Measurements from ENCODE around the gene CIDEA.

CIDEA gene

DNA sequence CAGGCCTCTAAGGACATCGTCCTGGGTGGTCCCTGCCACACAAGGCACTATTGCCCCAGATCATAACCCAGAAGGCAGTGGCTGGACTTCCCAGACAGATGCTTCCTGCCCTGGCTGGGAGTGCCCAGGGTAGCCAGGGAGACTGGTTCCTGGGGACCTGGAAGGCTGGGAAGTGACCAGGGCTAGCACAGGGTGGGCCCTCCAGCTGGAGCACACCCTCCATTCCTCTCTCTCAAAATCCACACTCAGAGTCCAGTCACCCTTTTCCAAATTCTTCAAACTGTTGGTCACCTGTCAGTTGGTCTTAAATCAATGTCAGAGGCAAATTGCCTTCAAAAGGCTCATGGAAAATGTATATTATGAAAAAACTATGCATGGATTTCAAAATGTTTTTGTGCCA, 42.3 kb downstream of the CIDEA start:
- no peak for DNase-seq (ENCODE audit: low read depth in 3 of 3)

DNA sequence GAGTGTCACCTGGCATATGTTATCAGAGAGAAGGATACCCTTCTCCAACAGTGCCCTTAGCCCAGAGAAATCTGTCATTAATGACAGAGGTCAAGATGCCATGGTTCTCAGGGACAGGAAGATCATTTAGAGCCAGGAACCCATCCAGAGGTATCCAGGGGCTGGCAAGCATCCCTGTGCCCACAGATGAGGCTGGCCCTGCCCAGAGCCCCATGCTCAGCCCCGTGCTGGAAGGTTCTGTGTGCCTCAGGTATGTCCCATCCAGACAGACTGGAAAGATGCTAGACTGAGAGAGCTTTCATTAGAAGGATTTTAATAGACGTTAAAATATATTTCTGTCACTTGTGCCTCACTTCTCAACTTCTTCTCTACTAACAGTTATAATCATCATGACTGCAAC, 45.7 kb downstream of the CIDEA start:
- DNase-seq (ENCODE audit: low read depth in 3 of 3), result no peak

DNA sequence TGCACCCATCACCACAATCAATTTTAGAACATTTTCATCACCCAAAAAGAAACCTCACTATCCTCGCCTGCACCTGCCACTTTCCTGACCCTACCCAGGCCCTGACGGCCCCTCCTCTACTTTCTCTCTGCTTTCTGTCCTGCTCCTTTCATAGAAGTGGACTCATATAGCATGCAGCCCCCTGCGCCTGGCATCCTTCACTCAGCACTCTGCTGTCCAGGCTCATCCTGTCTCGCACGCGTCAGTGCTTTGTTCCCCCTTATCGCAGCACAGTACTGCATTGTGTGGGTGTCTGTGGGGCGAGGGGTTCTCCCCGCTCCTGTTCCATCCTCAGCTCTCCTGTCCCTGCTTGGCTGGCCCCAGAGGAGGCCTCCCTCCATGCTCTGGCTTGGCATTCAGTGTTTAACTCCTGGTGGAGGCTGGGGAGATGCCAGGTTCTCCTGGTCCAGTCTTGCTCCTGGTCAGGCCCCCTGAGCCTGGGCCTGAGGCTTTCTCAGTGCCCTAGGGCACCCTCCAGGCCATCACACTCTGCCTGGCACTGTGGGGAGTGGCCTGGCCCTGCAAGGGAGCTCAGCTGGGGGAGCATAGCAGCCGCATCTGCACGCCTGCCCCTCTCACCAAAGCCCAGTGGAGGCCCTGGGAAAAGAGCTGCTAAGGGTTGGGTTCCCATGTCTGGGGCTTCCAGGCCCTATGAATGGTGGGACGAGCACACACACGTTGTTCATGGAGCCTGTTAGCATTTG, 47.3 kb downstream of the CIDEA start:
- DNase-seq (ENCODE audit: low read depth in 3 of 3), result no peak

DNA sequence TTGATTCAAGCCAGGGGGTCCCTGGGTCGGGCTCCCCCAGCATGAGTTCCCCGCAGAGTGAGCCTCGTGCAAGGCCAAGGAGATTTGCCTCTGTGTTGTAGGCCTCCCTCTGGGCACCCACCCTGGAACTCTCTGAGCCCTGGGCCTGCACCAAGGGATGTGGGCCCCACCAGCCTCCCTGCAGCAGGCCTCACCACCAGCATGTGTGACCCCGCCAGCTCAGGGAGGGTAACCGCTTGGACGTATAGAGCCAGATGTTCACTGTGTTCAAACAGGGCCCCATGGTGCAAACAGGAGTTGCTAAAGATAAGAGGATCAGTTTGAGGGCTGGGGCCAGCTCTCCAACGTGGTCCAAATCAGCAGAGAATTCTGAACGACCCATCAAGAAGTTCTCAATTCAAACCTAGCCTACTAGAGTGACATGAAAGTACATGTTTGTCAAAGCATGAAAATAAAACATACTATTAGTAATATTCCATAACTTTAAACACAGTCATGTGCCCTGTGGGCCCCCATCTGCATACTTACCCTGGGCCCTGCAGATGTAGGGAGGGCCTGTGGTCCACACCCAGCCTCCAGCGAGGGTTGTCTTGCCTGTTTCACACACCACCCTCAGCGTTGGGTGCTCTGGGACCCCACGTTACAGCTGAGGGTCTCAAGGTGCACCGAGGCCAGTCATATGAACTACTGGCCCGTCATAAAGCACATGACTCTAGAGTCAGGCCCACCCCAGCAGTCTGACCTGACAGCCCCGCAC, 48.4 kb downstream of the CIDEA start:
- no peak for DNase-seq (ENCODE audit: low read depth in 3 of 3)

DNA sequence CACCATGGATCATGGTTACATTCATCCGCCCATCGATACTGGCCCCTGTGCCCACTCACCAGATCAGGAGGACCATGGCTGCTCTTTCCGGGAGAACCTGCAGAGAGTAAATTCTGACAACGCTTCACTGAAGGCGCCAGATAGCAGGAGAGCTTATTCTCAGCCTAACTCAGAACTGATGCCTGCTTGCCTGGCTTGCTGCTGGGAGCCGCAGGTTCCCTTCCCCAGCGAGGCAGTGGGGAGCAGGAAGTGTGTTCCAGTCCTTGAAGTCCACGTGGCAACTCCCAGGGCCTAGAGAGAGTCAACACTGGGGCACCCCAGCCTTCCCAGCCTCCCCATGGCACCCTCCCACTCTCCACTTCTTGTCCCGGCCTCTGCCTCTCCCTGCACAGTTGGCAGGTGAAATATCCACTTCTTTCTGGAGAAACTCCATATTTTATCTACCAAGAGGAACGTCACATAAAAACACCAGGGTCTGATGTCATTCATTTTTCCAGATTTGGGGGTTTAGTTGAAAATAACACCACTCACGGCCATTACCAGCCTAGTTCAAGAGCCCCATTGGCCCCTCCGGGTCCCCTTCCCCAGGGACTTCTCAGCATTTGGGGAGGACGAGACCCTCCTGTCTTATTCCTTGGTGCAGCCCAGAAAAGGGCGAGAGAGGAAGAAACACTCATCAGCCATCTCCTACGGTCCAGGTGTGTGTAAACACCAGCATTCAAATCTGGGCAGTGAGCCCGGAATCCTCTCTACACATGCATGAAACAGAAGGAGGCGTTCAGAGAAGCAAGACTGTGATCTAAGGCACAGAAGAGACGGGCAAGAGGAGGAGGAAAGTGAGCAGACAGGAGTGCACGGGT, 50.4 kb downstream of the CIDEA start:
- no peak for DNase-seq (ENCODE audit: low read depth in 3 of 3)

DNA sequence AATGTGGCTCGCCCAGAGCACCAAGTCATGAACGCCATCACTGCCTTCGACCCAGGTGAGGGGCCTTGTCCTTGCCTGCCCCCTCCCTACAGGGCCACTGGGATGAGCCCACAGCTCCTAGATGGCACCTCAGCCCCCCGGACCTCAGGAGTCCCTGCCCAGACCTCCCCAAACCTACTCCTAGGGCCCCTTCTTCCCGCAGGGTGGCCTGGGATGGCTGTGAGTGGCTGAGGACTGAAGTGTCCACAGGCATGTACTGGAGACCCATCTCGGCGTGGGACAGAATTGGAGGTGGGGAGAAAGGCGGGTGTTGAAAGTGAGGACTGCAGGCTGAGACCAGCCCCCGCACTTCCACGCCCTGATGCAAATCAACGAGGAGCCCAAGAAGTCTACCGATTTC, 51.0 kb downstream of the CIDEA start:
- DNase-seq (ENCODE audit: low read depth in 3 of 3), result no peak

DNA sequence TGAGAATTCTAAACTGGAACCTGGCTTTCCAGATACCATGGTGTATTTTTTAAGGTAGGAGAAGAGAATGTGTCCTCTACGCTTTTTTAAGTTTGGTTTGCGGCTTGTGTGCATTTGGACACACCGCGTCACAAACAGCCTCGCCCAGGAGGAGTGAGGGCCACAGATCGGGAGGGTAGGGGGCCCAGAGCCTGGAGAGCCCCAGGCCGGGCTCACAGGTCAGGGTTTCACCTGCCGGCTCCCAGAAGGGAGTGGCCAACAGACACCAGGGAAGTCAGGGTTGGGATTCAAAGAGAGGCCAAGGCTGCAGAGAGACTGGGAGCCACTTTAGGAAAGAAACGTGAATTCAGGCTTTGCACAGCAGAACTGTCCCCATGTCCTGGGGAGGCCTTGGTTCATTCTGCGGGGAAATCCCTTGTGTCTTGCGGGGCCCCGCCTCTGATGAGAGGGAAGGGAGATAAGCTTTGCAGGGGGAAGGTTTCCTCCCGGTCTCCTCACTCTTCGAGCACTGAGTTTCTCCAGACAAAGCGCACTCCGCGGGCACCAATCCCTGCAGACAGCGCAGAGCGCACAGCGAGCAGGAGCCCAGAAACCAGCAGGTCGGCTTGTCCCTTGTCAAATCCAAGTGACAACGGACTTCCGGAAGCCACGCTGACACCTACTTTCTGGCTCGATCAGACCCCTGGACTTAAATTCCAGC, 51.9 kb downstream of the CIDEA start:
- no peak for DNase-seq (ENCODE audit: low read depth in 3 of 3)

DNA sequence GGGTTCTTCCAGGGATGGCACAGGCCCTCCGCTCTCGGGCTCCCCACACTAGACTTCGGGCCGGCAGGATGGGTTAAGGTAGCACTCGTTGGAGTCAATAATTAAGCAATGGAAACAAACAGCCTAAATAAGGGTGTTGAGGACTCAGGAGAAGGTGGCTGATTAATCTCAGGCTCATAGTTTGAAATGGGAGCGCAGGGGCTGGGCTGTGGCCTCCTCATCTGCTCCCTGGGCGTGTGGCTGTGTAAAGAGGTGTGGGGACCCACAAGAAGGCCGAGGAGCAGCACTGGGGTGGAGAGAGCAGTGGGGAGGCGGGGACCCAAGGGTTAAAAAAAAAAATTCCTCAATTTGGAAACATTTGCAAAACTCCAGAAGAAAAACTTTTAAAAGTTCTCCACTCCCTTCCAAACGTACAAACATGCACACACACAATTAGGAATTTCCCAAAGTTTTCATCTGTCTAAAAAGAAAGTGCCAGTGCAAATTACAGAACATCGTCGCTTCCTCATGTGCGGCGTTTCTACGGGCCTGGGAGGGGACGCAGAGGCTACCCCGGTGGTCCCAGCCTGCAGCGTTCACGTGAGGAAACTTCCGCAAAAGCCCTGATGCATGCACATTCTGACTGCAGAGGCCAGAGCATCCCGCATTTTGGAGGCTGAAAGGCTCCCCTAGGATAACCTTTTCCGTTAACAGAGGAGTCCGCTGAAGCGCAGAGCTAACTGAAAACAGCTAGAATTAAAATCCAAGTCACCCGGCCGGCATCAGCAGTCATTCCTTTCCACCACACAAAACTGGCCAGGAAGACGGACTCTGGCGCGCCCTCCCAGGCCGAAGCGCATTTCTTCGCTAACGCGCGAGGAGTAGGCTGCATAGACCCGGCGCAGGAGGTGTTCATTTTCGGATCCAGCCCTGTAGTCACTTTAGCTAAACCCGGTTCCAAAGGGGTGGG, 52.9 kb downstream of the CIDEA start:
- DNase-seq (ENCODE audit: low read depth in 3 of 3), result no peak

DNA sequence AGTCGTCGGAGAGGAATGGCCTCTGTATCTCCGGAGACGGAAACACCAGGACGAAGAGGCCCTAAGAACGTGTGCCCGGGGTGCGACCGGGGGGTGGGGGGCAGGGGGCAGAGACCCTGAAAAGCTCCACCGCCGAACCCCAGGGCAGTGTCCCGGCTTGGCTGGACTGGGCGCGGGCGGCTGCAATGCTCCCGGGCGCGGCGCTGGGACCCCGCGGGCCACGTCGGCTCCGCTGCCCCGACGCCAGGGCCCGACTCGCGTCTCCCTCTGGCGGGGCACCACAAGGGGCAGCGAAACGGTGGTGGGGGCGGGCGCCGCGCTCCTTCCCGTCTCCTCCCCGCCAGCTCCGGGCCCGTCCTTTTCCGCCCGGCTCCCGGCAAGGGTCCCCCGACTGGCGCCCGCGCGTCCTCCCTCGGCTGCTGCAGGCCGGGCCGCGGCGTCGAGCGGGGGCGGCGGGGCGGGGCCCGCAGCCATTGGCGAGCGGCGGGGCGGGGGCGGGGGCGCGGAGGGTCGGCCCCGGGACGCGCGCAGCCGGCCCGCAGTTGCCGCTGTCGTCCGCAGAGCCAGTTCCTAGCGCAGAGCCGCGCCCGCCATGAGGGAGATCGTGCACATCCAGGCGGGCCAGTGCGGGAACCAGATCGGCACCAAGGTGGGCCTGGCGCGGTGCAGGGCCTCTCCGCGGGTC, 53.7 kb downstream of the CIDEA start, which contains the start of gene TUBB6:
Gene TUBB6 (plus strand): TSS at position 541 of the 685 bp plus-strand sequence. CDS start 52 bp downstream, at position 593.
- DNase-seq (ENCODE audit: low read depth in 3 of 3), result peak in 1 of 3 experiments; percentile 32

DNA sequence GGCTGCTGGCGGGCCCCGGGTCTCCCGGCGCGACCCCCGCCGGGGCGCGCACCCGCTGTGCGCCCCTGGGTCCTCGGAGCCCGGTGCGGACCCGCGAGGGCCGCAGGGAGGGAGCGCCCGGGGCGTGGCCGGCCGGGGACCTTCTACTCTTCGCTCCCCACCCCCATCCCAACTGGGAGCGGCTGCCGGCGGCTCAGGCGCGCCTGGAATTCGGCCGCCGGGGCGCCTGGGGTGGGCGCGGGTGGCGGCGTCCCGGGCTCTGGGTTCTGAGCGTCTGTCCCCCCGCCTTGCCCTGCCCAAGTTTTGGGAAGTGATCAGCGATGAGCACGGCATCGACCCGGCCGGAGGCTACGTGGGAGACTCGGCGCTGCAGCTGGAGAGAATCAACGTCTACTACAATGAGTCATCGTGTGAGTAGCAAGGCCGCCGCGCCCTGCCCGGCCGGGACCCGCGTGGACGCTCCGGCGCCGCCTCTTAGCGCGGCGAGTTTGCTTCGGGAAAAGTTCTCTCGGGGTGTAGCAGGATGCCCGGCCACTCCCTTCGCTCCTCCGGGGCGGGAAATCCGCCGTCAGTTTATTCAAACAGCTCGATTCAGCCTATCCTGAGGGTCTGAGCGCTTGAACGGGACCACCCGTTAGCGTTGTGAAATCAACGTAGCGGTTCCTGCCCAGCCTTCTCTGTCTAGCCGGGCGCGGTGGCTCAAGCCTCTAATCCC, 54.4 kb downstream of the CIDEA start:
- no peak for DNase-seq (ENCODE audit: low read depth in 3 of 3)

DNA sequence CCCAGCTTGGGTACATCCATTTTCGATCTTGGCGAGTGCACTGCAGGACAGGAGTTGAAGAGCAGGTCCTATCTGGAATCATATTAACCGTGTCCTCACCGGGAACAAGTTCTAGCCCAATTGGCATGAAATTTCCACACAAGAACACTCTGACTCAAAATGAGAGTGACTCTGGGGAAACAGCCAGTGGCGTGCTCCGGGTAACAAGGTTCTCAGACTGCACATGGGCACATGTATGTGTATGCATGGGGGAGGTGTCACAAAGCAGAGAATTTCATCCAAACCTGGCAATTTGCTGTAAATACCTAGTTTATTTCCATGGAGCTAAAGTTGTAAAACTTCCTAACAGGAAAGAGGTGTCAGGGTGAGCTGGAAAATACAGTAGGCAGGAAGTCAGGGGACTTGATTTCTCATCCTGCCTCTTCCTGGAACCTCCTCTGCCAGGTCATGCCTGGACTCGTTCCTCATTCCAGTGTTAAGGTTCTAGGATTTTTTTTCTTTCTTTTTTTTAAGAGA, 55.6 kb downstream of the CIDEA start:
- DNase-seq (ENCODE audit: low read depth in 3 of 3), result no peak

DNA sequence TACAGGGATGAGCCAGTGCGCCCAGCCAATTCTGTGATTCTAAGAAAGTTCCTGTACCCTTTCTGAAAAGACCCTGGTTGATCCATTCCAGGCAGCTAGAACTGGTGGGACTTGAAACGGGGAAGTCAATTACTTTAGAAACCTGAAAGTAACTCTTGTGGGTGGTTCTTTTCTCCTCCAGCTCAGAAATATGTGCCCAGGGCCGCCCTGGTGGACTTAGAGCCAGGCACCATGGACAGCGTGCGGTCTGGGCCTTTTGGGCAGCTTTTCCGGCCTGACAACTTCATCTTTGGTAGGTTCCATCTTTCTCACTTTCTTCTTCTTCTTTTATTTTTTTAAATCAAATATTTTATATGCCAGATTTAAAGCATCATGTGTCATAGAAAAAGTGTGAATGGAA, 56.6 kb downstream of the CIDEA start:
- DNase-seq (ENCODE audit: low read depth in 3 of 3), result no peak

DNA sequence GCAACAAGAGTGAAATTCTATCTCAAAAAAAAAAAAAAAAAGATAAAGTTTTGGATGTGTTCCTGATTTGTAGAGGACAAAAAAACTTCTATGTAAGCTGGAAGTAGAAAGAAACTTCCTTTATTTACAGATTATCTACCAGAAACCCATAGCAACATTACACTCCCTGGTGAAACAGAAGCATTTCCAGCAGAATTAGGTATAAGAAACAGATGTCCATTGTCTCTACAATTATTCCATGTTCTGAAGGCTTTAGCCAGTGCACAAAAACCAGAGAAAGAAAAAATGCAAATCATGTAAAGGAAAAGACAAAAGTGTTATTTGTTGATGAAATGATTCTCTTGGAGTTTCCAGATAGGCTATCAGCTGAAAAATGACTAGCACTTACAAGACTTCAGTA, 58.8 kb downstream of the CIDEA start:
- no peak for DNase-seq (ENCODE audit: low read depth in 3 of 3)

DNA sequence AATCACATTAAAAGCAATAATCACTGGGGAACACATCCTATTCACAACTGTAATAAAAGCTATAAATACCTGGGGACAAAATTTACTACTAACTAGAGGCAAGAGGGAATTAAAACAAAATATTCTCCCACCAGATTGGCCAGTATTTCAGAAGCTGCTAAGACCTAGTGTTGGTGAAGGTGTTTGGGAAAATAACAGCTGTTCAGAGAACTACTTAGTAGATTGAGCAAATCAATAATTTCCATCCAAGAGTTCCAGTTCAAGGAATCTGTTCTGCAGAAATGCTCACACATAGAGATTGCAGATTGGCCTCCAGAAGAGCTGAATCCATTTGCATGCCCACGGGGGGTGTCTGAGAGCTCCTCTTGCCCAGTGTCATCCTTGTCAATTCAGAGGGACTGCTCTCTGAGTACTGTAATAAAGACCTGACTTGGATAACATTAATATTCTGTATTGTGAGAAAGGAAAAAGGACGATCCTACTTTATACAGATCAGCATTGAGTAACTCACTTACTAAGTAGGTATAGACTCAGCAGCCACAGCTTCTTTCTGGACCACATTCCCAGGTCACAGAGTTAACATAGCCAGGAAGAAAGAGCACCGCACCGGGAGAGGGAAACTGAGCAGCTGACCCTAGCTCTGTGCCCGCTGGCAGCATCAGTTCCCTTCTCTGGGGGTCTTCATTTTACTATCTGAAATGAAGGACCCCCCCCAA, 59.5 kb downstream of the CIDEA start:
- no peak for DNase-seq (ENCODE audit: low read depth in 3 of 3)

DNA sequence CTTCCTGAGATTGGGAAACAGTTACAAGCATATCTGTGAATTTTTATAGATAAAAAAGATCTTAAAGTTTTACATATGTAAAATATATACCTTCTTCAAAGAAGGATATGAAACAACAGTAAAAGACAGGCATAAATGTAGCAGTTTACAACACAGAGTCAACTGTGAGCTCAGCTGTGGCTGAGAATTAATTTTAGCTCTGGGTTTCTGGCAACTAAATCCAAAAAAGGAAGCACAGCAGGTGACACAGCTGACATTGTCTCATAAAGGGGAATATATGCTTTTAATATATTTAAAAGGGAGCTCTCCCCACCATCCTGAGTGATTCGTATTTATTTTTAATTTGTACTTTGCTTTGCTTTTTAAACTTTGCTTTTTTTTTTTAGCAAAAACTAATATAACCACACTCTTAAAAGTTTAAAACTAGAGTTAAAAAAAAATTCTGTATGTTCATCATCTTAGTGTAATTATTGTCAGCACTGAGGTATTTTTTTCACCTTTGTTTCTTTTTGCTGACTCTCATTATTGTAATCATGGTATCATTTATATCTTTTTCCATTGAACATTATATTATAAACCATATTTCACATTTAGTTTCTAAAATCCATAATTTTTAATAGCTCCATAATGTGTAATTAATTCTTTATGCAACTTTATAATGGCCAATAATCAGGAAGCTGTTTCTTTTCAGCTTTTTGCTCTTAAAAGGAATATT, 60.6 kb downstream of the CIDEA start:
- no peak for DNase-seq (ENCODE audit: low read depth in 3 of 3)

DNA sequence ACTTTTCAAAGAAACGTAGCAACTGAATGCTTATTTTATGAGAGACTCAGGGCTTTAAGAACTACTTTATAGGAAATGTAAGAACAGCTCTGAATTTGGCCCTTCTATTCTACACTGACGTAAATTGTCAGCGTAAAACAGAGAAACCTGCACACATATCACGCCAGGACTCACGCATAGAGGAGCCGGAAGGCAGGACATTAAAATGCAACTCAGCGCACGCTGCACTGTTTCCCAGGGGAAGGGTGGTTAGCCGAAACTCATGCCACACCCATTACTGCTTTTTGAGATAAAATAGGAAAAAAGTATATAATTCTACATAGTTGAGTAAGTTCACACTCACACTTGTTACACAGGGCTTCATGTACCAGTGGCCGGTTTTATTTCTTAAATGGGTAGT, 61.3 kb downstream of the CIDEA start:
- no peak for DNase-seq (ENCODE audit: low read depth in 3 of 3)

DNA sequence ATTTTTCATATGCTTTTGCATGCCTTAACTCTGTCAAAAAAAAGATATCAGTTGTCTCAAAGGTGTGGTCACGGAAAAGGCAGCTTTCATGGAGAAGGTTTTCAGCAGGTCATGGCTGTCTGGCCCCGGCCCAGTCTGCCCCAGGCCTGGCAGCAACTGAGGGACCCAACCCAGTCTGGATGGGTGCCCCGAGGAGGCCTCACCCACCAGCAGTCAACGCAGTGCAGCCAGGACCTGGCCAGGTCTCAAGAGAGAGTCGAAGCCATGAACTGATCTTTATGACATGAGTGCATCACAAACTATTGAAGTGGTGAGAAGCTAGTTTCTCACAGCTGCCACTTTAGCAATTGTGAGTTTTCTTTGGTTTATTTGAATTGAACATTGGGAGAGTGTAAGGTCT, 61.8 kb downstream of the CIDEA start:
- DNase-seq (ENCODE audit: low read depth in 3 of 3), result no peak
